ENCODE results near the gene PTGDS.

The PTGDS gene

GRCh38 chr9:136971746-136972145 is 5.6 kb upstream of the PTGDS start:
- no peak overlapping the region for H3K27ac Mint-ChIP-seq
- H3K9me3 Mint-ChIP-seq: no peaks in the 10 kb centered on the region
- peaks cover 17% of the 10 kb centered on the region for H3K4me1 Mint-ChIP-seq (ENCODE audit: low read depth)
- no peak overlapping the region for H3K4me3 Mint-ChIP-seq
- no peaks in the 10 kb centered on the region for H3K36me3 Mint-ChIP-seq (ENCODE audit: low read depth)
- H3K27me3 Mint-ChIP-seq: no peaks in the 10 kb centered on the region

DNA sequence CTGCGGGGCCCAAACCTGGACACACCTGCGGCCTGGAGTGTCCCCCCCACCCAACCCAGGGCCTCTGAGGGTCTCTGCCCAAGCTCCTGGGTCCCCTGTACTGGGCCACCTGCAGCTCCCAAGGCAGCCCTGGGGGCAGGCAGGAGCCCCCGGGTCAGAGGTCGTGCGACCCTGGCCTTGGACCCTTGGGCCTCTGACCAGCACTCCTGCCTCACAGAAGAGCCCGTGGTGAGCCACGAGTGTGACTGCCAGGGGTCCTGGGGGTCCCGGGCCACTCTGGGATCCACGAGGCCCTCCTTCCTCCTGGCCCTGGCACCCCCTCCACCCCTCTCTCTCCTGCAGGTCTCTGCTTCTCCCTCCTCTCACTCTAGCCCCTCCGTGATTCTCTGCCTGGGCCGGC is 5.0 kb upstream of the PTGDS start:
- Mint-ChIP-seq H3K36me3 (ENCODE audit: low read depth) (no peaks in the 10 kb centered on the region), H3K27me3 (no peaks in the 10 kb centered on the region), H3K4me3 (no peak overlapping the region), H3K9me3 (no peaks in the 10 kb centered on the region), H3K4me1 (ENCODE audit: low read depth) (peaks cover 17% of the 10 kb centered on the region), H3K27ac (no peak overlapping the region)

DNA sequence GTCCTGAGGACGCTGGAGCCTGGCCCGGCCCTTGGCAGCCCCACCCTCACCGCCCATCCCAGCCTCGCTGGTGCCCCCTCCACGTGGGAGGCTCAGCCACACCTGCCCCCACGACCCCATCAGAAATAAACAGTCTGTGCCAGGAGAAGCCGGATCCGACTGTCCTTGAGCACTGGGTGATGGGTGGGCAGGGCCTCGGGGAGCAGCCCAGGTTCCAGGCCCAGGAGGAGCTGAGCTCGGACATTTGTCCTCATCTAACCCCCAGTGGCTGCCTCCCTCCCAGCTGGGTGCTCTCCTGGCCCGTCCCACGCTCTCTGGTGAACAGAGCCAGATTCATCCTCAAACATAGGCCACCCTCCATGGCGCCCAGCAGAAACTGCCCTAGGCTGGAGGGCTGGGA is 4.6 kb upstream of the PTGDS start:
- Mint-ChIP-seq H3K36me3 (ENCODE audit: low read depth) (no peaks in the 10 kb centered on the region), H3K9me3 (no peaks in the 10 kb centered on the region), H3K4me3 (no peak overlapping the region), H3K27me3 (no peaks in the 10 kb centered on the region), H3K4me1 (ENCODE audit: low read depth) (peaks cover 17% of the 10 kb centered on the region), H3K27ac (no peak overlapping the region)

- H3K4me3 Mint-ChIP-seq: no peak overlapping the region
- no peaks in the 10 kb centered on the region for H3K36me3 Mint-ChIP-seq (ENCODE audit: low read depth)
- H3K27me3 Mint-ChIP-seq: no peaks in the 10 kb centered on the region
Measured at GRCh38 chr9:136973618-136974617, 3.4 kb upstream of the PTGDS start.

DNA sequence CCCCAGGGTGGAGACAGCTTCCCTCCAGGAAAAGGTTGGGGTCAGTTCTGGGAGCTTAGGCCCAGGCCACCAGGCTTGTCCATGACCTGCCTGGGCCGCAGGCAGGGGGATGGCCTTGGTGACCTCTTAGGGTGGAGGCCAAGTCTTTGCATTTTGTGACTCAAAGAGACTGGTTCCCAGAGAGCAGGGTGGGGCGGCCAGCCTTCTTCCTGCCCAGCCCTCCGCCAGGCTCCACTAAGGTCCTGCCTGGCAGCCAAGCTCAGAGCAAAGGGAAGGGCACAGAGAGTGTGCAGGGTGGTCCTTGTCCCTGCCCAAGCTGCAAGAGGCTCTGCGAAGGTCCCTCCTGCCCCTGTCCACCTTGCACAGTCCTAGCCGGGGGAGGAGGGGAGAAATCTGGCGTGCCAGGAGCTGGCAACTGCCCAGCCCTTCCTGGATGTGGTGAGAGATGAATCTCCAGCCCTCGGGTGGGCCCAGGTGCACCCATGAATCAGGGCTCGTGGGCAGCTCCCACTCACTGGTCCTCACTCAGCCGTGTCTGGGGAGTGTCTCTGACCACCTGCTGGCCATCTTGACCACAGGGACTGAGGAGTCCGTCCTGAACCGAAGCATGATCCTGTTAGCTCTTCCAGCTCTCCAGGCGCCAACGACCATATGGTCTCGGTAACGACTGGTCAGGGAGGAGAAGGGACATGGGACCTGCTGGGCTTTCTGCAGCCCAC is 2.3 kb upstream of the PTGDS start:
- peaks cover 17% of the 10 kb centered on the region for H3K4me1 Mint-ChIP-seq (ENCODE audit: low read depth)
- no peaks in the 10 kb centered on the region for H3K9me3 Mint-ChIP-seq
- no peak overlapping the region for H3K27ac Mint-ChIP-seq
- H3K36me3 Mint-ChIP-seq (ENCODE audit: low read depth): no peaks in the 10 kb centered on the region
- no peak overlapping the region for H3K4me3 Mint-ChIP-seq
- no peaks in the 10 kb centered on the region for H3K27me3 Mint-ChIP-seq

More at GRCh38 chr9:136973618-136974617, 3.4 kb upstream of the PTGDS start:
- H3K9me3 Mint-ChIP-seq: no peaks in the 10 kb centered on the region
- H3K4me1 Mint-ChIP-seq (ENCODE audit: low read depth): peaks cover 17% of the 10 kb centered on the region
- H3K27ac Mint-ChIP-seq: no peak overlapping the region

DNA sequence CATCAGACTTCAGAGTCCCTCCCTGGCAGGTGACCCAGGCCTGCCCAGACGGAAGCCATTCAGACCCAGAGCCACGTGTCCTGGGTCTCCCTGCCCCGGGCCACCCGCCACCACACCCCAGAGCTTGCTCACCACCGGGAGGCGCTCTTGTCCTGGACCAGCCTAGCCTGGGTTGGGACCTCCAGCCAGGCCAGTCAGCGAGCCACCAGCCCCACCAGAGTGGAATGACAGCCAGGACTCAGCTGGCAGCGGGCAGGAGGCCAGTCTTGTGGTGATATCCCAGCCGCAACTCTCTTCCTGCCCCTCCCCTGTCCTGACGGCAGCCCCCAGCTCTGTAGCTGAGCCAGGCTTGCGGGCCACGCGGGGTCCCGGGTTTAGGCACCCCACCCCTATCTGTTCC is 1.7 kb upstream of the PTGDS start:
- H3K36me3 Mint-ChIP-seq (ENCODE audit: low read depth): no peaks in the 10 kb centered on the region
- H3K27ac Mint-ChIP-seq: no peak overlapping the region
- peaks cover 17% of the 10 kb centered on the region for H3K4me1 Mint-ChIP-seq (ENCODE audit: low read depth)
- no peak overlapping the region for H3K4me3 Mint-ChIP-seq
- H3K27me3 Mint-ChIP-seq: no peaks in the 10 kb centered on the region
- H3K9me3 Mint-ChIP-seq: no peaks in the 10 kb centered on the region

- H3K27me3 Mint-ChIP-seq: no peaks in the 10 kb centered on the region
- H3K36me3 Mint-ChIP-seq (ENCODE audit: low read depth): no peaks in the 10 kb centered on the region
- no peaks in the 10 kb centered on the region for H3K9me3 Mint-ChIP-seq
- H3K27ac Mint-ChIP-seq: no peak overlapping the region
- no peak overlapping the region for H3K4me3 Mint-ChIP-seq
- peaks cover 17% of the 10 kb centered on the region for H3K4me1 Mint-ChIP-seq (ENCODE audit: low read depth)
Measured at GRCh38 chr9:136977649-136978072, 357 bp downstream of the PTGDS start.

DNA sequence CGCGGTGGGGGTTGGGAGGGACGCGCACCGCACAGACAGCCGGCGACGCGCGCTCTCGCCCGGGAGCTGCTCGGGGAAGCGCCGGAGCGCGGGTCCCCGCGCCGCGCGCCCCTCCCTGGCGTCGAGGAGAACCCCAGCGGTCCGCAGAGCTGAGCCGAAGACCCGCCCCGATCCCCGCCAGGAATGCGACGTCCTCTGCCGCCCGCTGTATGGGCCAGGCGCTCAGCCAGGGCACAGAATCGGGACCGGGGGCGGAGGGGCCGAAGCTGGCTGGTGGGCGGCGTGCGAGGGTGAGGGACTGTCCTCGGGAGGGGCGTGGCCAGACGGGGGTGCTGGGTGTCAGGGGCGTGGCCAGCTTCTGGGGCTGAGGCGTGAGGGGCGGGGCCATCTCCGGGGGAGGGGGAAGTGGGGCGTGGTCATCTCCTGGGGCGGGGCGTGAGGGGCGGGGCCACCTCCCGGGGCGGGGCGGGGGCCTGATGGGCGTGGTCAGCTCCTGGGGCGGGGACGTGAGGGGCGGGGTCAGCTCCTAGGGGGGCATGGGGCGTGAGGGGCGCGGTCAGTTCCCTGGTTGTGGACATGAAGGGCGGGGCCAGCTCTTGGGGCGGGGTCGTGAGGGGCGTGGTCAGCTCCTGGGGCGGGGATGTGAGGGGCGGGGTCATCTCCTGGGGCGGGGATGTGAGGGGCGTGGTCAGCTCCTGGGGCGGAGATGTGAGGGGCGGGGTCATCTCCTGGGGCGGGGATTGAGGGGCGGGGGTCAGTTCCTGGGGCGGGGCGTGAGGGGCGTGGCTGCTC is 965 bp downstream of the PTGDS start:
- no peak overlapping the region for H3K27ac Mint-ChIP-seq
- no peaks in the 10 kb centered on the region for H3K27me3 Mint-ChIP-seq

DNA sequence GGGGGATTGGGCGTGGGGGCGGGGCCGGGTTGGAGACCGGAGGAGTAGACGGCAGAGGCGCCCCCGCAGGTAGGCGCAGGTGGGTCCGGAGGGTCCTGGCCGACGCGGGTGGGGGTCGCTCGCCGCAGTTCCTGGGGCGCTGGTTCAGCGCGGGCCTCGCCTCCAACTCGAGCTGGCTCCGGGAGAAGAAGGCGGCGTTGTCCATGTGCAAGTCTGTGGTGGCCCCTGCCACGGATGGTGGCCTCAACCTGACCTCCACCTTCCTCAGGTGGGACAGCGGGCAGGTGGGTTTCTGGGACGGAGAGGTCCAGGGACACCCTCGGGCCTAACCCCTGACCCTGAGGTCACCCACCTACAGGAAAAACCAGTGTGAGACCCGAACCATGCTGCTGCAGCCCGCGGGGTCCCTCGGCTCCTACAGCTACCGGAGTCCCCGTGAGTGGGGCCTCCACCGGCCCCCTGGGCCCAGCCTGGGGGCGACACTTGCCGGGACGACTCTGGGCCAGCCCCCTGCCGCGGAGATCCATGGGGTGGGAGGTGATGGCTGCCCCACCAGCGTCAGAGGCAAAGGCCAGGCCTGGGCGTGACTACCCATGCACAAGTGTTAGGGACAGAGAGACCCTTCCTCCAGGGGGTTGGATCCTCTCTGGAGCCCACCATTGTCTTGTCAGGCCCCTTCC is 1.7 kb downstream of the PTGDS start:
- peaks cover 17% of the 10 kb centered on the region for H3K4me1 Mint-ChIP-seq (ENCODE audit: low read depth)
- H3K27ac Mint-ChIP-seq: no peak overlapping the region
- peaks cover 4% of the 10 kb centered on the region for H3K27me3 Mint-ChIP-seq
- no peak overlapping the region for H3K4me3 Mint-ChIP-seq
- H3K9me3 Mint-ChIP-seq: no peaks in the 10 kb centered on the region
- no peaks in the 10 kb centered on the region for H3K36me3 Mint-ChIP-seq (ENCODE audit: low read depth)

More for the DNA sequence above, 965 bp downstream of the PTGDS start:
- Mint-ChIP-seq H3K4me3 (no peak overlapping the region), H3K4me1 (ENCODE audit: low read depth) (peaks cover 17% of the 10 kb centered on the region), H3K36me3 (ENCODE audit: low read depth) (no peaks in the 10 kb centered on the region), H3K9me3 (no peaks in the 10 kb centered on the region)

DNA sequence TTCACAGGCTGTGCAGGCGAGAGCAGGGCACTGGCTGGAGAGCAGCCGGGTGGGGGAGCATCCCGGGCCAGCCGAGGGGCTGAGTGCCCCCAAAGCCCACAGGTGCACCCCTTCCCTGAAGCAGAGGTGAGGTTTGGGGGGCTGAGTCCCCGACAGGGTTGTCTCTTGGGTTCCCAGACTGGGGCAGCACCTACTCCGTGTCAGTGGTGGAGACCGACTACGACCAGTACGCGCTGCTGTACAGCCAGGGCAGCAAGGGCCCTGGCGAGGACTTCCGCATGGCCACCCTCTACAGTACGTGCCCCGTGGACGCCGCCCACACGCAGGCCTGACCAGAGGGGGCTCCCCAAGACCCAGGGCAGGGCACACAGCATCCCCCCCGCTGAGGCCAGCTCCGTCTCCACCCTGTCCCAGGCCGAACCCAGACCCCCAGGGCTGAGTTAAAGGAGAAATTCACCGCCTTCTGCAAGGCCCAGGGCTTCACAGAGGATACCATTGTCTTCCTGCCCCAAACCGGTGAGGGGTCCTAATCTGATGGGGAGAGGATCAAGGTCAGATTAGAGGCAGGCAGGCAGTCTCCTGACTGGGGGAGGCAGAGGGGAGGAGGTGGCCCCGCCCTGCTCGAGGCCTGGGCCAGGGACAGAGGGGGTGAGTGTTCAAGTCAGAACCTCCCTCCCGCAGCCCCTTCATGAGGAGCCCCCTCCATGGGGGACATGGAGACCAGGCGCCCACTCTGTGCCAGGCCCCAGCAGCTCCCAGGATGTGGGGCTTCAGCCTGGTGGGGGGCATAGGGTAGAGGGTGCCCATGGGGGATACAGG is 2.7 kb downstream of the PTGDS start:
- no peak overlapping the region for H3K4me3 Mint-ChIP-seq
- no peaks in the 10 kb centered on the region for H3K36me3 Mint-ChIP-seq (ENCODE audit: low read depth)
- H3K27ac Mint-ChIP-seq: no peak overlapping the region
- H3K27me3 Mint-ChIP-seq: peaks cover 6% of the 10 kb centered on the region
- H3K4me1 Mint-ChIP-seq (ENCODE audit: low read depth): peaks cover 14% of the 10 kb centered on the region
- no peaks in the 10 kb centered on the region for H3K9me3 Mint-ChIP-seq

DNA sequence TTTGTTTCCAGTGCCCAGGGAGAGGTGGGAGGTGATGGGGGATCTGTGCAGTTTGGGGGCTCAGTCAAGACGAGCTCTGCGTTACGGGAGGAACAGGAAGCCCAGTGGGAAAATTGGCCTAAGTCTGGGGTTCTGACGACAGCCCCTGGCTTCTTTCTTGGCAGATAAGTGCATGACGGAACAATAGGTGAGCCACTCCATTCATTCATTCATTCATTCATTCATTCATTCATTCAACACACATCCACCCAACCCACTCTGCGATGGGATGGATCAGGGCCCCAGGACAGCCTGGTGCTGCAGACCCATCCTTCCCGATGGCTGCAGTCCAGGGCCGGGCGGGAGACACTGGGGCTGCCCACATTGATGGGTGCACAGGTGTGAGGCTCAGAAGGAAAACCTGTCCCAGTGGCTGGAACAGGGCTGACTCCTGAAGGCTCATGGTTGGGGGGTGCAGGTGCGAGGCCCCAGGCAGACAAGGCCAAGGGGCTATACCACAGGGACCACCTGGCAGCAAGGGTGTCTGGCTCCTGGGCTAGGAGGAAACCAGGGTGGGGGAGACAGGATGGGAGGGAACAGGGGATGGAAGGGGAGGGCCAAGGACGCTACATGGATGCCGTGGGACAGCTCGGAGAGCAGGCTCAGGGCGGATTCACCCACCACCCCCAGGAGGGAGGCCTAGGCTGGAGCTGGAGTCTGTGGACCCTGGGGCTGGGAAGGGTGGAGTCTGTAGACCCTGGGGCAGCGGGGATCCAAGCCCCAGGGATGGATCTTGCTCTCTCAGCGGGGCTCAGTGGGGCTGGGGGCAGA is 3.6 kb downstream of the PTGDS start:
- peaks cover 6% of the 10 kb centered on the region for H3K27me3 Mint-ChIP-seq
- H3K36me3 Mint-ChIP-seq (ENCODE audit: low read depth): no peaks in the 10 kb centered on the region
- no peaks in the 10 kb centered on the region for H3K9me3 Mint-ChIP-seq
- H3K4me1 Mint-ChIP-seq (ENCODE audit: low read depth): peaks cover 6% of the 10 kb centered on the region
- no peak overlapping the region for H3K27ac Mint-ChIP-seq
- H3K4me3 Mint-ChIP-seq: no peak overlapping the region

DNA sequence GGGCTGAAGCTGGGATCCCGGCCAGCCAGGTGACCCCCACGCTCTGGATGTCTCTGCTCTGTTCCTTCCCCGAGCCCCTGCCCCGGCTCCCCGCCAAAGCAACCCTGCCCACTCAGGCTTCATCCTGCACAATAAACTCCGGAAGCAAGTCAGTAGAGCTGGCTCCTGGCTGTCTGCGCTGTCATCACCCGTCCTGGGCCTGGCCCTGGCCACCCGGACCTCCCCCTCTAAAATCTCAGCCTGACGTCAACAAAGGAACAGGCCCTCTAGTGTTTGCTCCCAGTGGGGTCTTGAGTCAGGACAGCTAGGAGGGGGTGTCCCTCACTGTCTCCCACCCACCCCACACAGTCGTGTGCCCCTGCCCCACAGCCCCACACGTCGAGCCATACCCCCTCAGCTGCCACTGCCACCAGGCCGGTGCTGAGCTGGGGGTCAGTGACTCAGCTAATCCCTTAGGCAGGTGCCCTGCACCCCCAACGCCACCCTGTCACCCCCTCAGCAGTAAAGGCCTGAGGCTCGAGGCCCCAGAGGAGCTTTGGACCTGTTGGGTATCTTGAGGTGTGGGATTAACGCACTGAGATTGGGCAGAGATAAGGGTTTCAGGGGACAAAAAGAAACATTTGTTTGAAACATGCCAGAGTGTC is 4.4 kb downstream of the PTGDS start:
- Mint-ChIP-seq H3K9me3 (no peaks in the 10 kb centered on the region), H3K4me1 (ENCODE audit: low read depth) (no peaks in the 10 kb centered on the region), H3K36me3 (ENCODE audit: low read depth) (no peaks in the 10 kb centered on the region), H3K27me3 (peaks cover 12% of the 10 kb centered on the region), H3K27ac (no peak overlapping the region), H3K4me3 (no peak overlapping the region)
